GM12892 (cell line): Measurements from ENCODE around the gene METTL26.

ENCODE experiments used
- POLR2A ChIP-seq: IDR thresholded peaks from 2 replicates; pipeline ENCODE4 v1.6.1; 2011; ENCODE audit warnings: low read depth, low read length, control low read depth
- TAF1 ChIP-seq: IDR thresholded peaks from 2 replicates; pipeline ENCODE4 v1.6.1; 2011; ENCODE audit warnings: low read depth, mild to moderate bottlenecking, control low read depth, low read length, borderline replicate concordance

DNA sequence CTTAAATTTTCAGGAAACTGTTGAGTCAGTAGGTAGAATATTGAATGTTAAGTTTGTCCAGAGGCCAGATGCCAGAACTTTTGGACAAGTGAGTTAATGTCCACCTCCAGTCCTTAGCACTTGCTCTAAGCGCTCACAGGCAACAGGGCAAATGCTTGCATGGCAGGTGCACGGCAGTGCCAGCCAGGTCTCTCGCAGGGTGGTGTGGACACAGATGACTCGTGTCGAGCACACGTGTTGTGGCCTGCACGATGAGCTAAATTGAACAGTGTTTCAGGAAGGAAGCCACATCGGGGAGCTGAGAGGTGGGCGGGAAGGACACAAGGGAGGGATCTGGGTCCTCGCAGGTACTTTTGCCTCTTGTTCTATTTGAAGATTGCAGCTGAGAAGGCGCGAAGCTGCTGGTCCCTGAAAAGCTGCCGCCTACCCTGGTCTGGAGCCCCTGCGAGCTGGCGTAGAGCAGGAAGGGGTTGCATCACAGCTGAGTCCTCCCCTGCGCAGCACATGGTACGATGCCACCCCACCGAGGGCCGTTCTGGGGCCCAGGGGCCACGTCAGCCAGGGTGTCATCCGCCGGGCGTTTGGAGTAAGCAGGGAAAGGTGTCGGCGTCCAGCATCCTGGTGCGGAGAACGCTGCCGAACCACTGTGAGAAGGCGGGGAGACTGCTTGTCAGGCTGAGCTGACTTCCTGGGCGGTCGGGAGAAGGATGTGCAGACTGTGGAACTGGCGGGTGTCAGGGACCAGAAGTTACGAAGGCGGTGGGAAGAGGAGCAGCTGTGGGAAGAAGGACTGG lies 40.0 kb downstream of the METTL26 start:
- TF ChIP-seq TAF1: no peak
- no peak for TF ChIP-seq POLR2A
